Naive thymus-derived CD4-positive, alpha-beta T cell (primary cell): ENCODE measurements around the gene C2orf15. TPM values are rescaled to one million over a fixed set of nuclear protein-coding genes. Genes with fewer than 3 reads are reported as not detected.

Experiments used
- ATAC-seq: fragments of 150-1000 bp; cut with Tn5 transposase; 2 replicates; pipeline ENCODE4 v1.10.0; 2021; ENCODE audit warnings: mild to moderate bottlenecking, moderate library complexity
- CTCF ChIA-PET: fragments of 350-600 bp; sonication (Branson Sonifier 250); formaldehyde crosslinking; loops from one replicate; lab custom pipeline; 2021; ENCODE audit warnings: antibody characterized with exemption; lab: Charles Lee
- POLR2A ChIA-PET: fragments of 350-600 bp; sonication (Branson Sonifier 250); formaldehyde crosslinking; loops from one replicate; lab custom pipeline; 2021; ENCODE audit warnings: antibody characterized with exemption, inconsistent platforms; lab: Charles Lee
- DNase-seq, 9 donors: peaks; one replicate each; pipeline versions ENCODE4 v3.0.0 to v3.0.0-alpha.2; 2020 to 2022; ENCODE audit warnings: mixed read lengths in 1 of 9
- H3K27ac ChIP-seq: one replicate; pipeline ENCODE4 v1.7.0; 2013; ENCODE audit warnings: mild to moderate bottlenecking, low read depth, low read length, moderate library complexity
- H3K27me3 ChIP-seq, 2 donors: one replicate each; pipeline ENCODE4 v1.7.0; 2013; ENCODE audit warnings: low read length in 2 of 2, mild to moderate bottlenecking in 2 of 2, moderate library complexity in 2 of 2; ENCODE audit not compliant: control insufficient read depth in 2 of 2, insufficient read depth in 2 of 2
- H3K36me3 ChIP-seq, 3 experiments: 1 replicate in 2 of 3; 2 replicates in 1 of 3; pipeline ENCODE4 v1.7.0; 2013; ENCODE audit warnings: low read length in 3 of 3, mild to moderate bottlenecking in 3 of 3, moderate library complexity in 1 of 3; ENCODE audit not compliant: insufficient read depth in 3 of 3, control insufficient read depth in 2 of 3
- H3K4me1 ChIP-seq, 2 donors: one replicate each; pipeline ENCODE4 v1.7.0; 2013; ENCODE audit warnings: low read length in 2 of 2, mild to moderate bottlenecking in 2 of 2, moderate library complexity in 1 of 2; ENCODE audit not compliant: control insufficient read depth in 2 of 2, insufficient read depth in 2 of 2
- H3K4me3 ChIP-seq: 2 replicates; pipeline ENCODE4 v1.7.0; 2013; ENCODE audit warnings: mild to moderate bottlenecking, low read length
- H3K9me3 ChIP-seq, 3 experiments: 1 replicate in 2 of 3; 2 replicates in 1 of 3; pipeline ENCODE4 v1.7.0; 2013; ENCODE audit warnings: low read length in 3 of 3; ENCODE audit not compliant: control insufficient read depth in 2 of 3
- H3K27ac Mint-ChIP-seq, 9 donors: one replicate each; pipeline ENCODE4 v1.8.0; 2020 to 2022; ENCODE audit warnings: mixed read lengths in 9 of 9, mild to moderate bottlenecking in 8 of 9, moderate library complexity in 5 of 9, inconsistent platforms in 2 of 9
- H3K27me3 Mint-ChIP-seq, 5 donors: one replicate each; pipeline ENCODE4 v1.8.0; 2021 to 2022; ENCODE audit warnings: mixed read lengths in 5 of 5, mild to moderate bottlenecking in 1 of 5
- H3K36me3 Mint-ChIP-seq, 5 donors: one replicate each; pipeline ENCODE4 v1.8.0; 2020 to 2022; ENCODE audit warnings: mixed read lengths in 5 of 5, mild to moderate bottlenecking in 3 of 5, inconsistent platforms in 1 of 5
- H3K4me1 Mint-ChIP-seq, 7 donors: one replicate each; pipeline ENCODE4 v1.8.0; 2020 to 2022; ENCODE audit warnings: mixed read lengths in 7 of 7, mild to moderate bottlenecking in 3 of 7, inconsistent platforms in 1 of 7
- H3K4me3 Mint-ChIP-seq, 10 donors: one replicate each; pipeline ENCODE4 v1.8.0; 2020 to 2022; ENCODE audit warnings: mild to moderate bottlenecking in 10 of 10, mixed read lengths in 10 of 10, moderate library complexity in 6 of 10, inconsistent platforms in 2 of 10
- H3K9me3 Mint-ChIP-seq, 11 donors: one replicate each; pipeline ENCODE4 v1.8.0; 2020 to 2022; ENCODE audit warnings: mixed read lengths in 11 of 11, mild to moderate bottlenecking in 4 of 11, inconsistent platforms in 1 of 11, moderate library complexity in 1 of 11
- intact Hi-C, 2 donors: fragments of 100-400 bp; cut with micrococcal nuclease; formaldehyde crosslinking; loops; one replicate each; pipeline ENCODE4 v1.15.1; 2023
- polyA plus RNA-seq, 2 donors: library from polyadenylated mRNA; unstranded; fragments of 300-500 nt; fragmentation: Illumina TruSeq; gene quantifications; one replicate each; pipeline ENCODE4 v1.2.3, GENCODE V29; 2021
- total RNA-seq, 6 experiments: library from RNA in 5 of 6; stranded (reverse) in 5 of 6; gene quantifications; 1 replicate in 5 of 6; 2 replicates in 1 of 6; pipeline ENCODE4 v1.2.3 and lab custom pipeline; 2021 to 2026

The C2orf15 gene
- 1 to 10 TPM in 4 of 5 experiments, under 1 TPM in 1; 0.48 to 3.8 (median 3.1) TPM for total RNA-seq
- polyA plus RNA-seq: 1 to 10 TPM; 7.2 to 7.8 TPM
- 2.4 reads per million, percentile 12 among the genes with 10 or more reads in this experiment for total RNA-seq (lab: John Stamatoyannopoulos, UW)

GRCh38 chr2:99141110-99142108, at the start of gene C2orf15:
Gene C2orf15, plus strand, starts transcription at chr2:99141707. Its CDS starts 8,852 bp downstream, at chr2:99150559.
- Histone ChIP-seq H3K27ac (peak within 1 kb of the TSS; percentile 82), H3K36me3 (no peaks in the 10 kb centered on the region), H3K4me3 (peak within 1 kb of the TSS; percentile 97), H3K9me3 (no peaks in the 10 kb centered on the region), H3K4me1 (peaks cover 13% of the 10 kb centered on the region in 2 donors), H3K27me3 (no peaks in the 10 kb centered on the region)
- peaks cover 0 to 31% (median 25%) of the 10 kb centered on the region in 7 donors for H3K4me1 Mint-ChIP-seq
- H3K27ac Mint-ChIP-seq: peak within 1 kb of the TSS; percentile 92 to 99 (median 98)
- DNase-seq: peak; percentile 89 to 98 (median 96)
- H3K9me3 Mint-ChIP-seq: peaks cover 0 to 24% (median 6%) of the 10 kb centered on the region in 11 donors
- CTCF ChIA-PET: interaction anchor here (0.5 to 0.6 kb wide), 2 partner anchors 14 to 305 kb away, joined by 3 to 4 read pairs; no protein-coding TSS in a partner anchor
- intact Hi-C loops: loop anchor here (1.0 to 10.0 kb wide), 11 partner anchors 13 to 1145 kb away; partner anchors contain the start of genes LIPT1 (in 2 of the 2), MITD1 (in 2 of the 2), MRPL30 (in 2 of the 2) and TSGA10 (in 2 of the 2)
- H3K27me3 Mint-ChIP-seq: peaks cover 0 to 41% (median 0%) of the 10 kb centered on the region in 5 donors
- POLR2A ChIA-PET: interaction anchor here (0.6 to 4.7 kb wide), 19 partner anchors 12 to 1151 kb away, joined by 3 to 101 read pairs (median 4); partner anchors contain the start of genes EIF5B, LIPT1, MITD1 and MRPL30
- peaks cover 0 to 25% (median 13%) of the 10 kb centered on the region in 5 donors for H3K36me3 Mint-ChIP-seq
- H3K4me3 Mint-ChIP-seq: peak within 1 kb of the TSS; percentile 90 to 99 (median 97)
- ATAC-seq: peak; percentile 95

DNA sequence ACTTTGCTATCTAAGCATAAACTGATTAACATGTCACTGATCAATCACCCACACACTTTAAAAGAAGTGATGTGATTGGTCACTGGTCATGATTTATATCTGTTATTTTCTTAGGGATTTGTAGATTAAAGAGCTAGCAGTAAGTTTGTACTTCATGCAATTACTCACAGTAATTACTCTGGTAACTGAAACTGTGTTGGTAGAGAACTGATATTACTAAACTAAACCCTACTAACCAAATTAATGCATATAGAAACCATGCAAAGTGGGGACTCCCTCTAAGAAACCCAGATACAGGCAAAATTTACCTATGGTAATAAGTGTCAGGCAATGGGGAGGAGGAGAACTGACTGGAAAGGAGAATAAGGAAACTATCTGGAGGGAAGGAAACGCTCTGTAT, 44.8 kb upstream of the C2orf15 start:
- H3K27ac Mint-ChIP-seq: no peak overlapping the region

GRCh38 chr2:99101697-99102096, 39.8 kb upstream of the C2orf15 start:
- Mint-ChIP-seq H3K36me3 (peaks cover 0 to 9% (median 0%) of the 10 kb centered on the region in 5 donors), H3K9me3 (no peaks in the 10 kb centered on the region), H3K4me1 (peaks cover 0 to 9% (median 8%) of the 10 kb centered on the region in 7 donors), H3K4me3 (no peak overlapping the region), H3K27ac (peak overlapping the region in 7 of 9 donors; percentile 5 to 63 (median 38)), H3K27me3 (no peaks in the 10 kb centered on the region)
- ChIA-PET POLR2A (no interaction called here), CTCF (no interaction called here)
- ATAC-seq (no peak), DNase-seq (no peak)
- H3K36me3 ChIP-seq: no peaks in the 10 kb centered on the region
- H3K27me3 ChIP-seq: no peaks in the 10 kb centered on the region
- no peaks in the 10 kb centered on the region for H3K4me1 ChIP-seq
- H3K4me3 ChIP-seq: no peak overlapping the region
- no peaks in the 10 kb centered on the region for H3K9me3 ChIP-seq
- no peak overlapping the region for H3K27ac ChIP-seq
- intact Hi-C loops: loop anchor here in 1 of 2 donors (5.0 kb wide), 1 partner anchor 41 kb away; the partner anchor contains the start of gene C2orf15

More for the DNA sequence above, 44.8 kb upstream of the C2orf15 start:
- intact Hi-C loops: no loop called here
- Histone ChIP-seq H3K27me3 (no peaks in the 10 kb centered on the region), H3K4me3 (no peak overlapping the region), H3K4me1 (no peaks in the 10 kb centered on the region), H3K27ac (no peak overlapping the region), H3K36me3 (no peaks in the 10 kb centered on the region), H3K9me3 (no peaks in the 10 kb centered on the region)
- peaks cover 0 to 6% (median 6%) of the 10 kb centered on the region in 7 donors for H3K4me1 Mint-ChIP-seq
- CTCF ChIA-PET: no interaction called here
- POLR2A ChIA-PET: no interaction called here
- no peak overlapping the region for H3K4me3 Mint-ChIP-seq
- H3K9me3 Mint-ChIP-seq: peaks cover 0 to 18% (median 2%) of the 10 kb centered on the region in 11 donors
- ATAC-seq (no peak), DNase-seq (no peak)
- H3K27me3 Mint-ChIP-seq: peaks cover 0 to 8% (median 0%) of the 10 kb centered on the region in 5 donors
- H3K36me3 Mint-ChIP-seq: peaks cover 0 to 9% (median 6%) of the 10 kb centered on the region in 5 donors

- no peak for DNase-seq
- CTCF ChIA-PET: no interaction called here
- H3K27me3 Mint-ChIP-seq: no peaks in the 10 kb centered on the region
- Histone ChIP-seq H3K4me3 (no peak overlapping the region), H3K27me3 (no peaks in the 10 kb centered on the region), H3K27ac (no peak overlapping the region), H3K4me1 (no peaks in the 10 kb centered on the region), H3K9me3 (no peaks in the 10 kb centered on the region), H3K36me3 (no peaks in the 10 kb centered on the region)
- POLR2A ChIA-PET: no interaction called here
- H3K36me3 Mint-ChIP-seq: peaks cover 0 to 9% (median 0%) of the 10 kb centered on the region in 5 donors
- intact Hi-C loops: loop anchor here in 1 of 2 donors (5.0 kb wide), 1 partner anchor 38 kb away; the partner anchor contains the start of gene C2orf15
- H3K4me3 Mint-ChIP-seq: no peak overlapping the region
- no peak overlapping the region for H3K27ac Mint-ChIP-seq
- no peaks in the 10 kb centered on the region for H3K9me3 Mint-ChIP-seq
- ATAC-seq: no peak
- peaks cover 0 to 9% (median 8%) of the 10 kb centered on the region in 7 donors for H3K4me1 Mint-ChIP-seq
These were observed 37.5 kb upstream of the C2orf15 start for GRCh38 chr2:99104006-99104405.

DNA sequence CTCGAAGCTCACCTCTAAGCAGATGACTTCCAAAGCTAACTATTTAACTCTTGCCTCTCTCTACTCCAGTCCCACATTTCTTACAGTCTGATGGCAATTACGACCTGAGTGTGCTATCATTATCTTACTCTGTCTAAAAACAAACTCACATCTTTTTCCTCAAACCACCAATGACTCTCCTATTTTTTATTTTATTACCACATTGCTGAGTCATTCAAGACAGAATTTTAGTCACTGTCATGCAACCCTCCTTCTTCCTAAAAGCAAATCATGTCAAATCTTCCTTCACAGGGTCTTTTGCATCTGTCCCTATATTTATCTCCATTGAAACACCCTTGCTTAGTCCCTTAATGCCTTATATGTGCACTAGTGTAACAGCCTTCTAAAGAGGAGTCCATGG, 34.6 kb upstream of the C2orf15 start:
- ATAC-seq: no peak
- ChIA-PET POLR2A (no interaction called here), CTCF (no interaction called here)
- no peaks in the 10 kb centered on the region for H3K9me3 ChIP-seq
- no peaks in the 10 kb centered on the region for H3K36me3 ChIP-seq
- Mint-ChIP-seq H3K4me1 (peaks cover 0 to 3% (median under 1%) of the 10 kb centered on the region in 7 donors), H3K27me3 (peaks cover 0 to 2% (median 0%) of the 10 kb centered on the region in 5 donors), H3K36me3 (peaks cover 0 to 13% (median 0%) of the 10 kb centered on the region in 5 donors), H3K27ac (no peak overlapping the region), H3K4me3 (no peak overlapping the region), H3K9me3 (no peaks in the 10 kb centered on the region)
- H3K4me1 ChIP-seq: no peaks in the 10 kb centered on the region
- no peak overlapping the region for H3K4me3 ChIP-seq
- no peaks in the 10 kb centered on the region for H3K27me3 ChIP-seq
- no peak overlapping the region for H3K27ac ChIP-seq
- intact Hi-C loops: no loop called here
- no peak for DNase-seq

- ChIA-PET POLR2A (no interaction called here), CTCF (no interaction called here)
- H3K27ac ChIP-seq: no peak overlapping the region
- DNase-seq (no peak), ATAC-seq (no peak)
- no peaks in the 10 kb centered on the region for H3K27me3 ChIP-seq
- no peak overlapping the region for H3K27ac Mint-ChIP-seq
- H3K9me3 Mint-ChIP-seq: no peaks in the 10 kb centered on the region
- H3K4me3 Mint-ChIP-seq: no peak overlapping the region
- peaks cover 0 to 8% (median 0%) of the 10 kb centered on the region in 5 donors for H3K36me3 Mint-ChIP-seq
- H3K27me3 Mint-ChIP-seq: peaks cover 0 to 2% (median 0%) of the 10 kb centered on the region in 5 donors
- H3K9me3 ChIP-seq: no peaks in the 10 kb centered on the region
- H3K36me3 ChIP-seq: no peaks in the 10 kb centered on the region
- intact Hi-C loops: no loop called here
- no peak overlapping the region for H3K4me3 ChIP-seq
- no peaks in the 10 kb centered on the region for H3K4me1 ChIP-seq
- H3K4me1 Mint-ChIP-seq: no peaks in the 10 kb centered on the region
These were observed 30.3 kb upstream of the C2orf15 start for GRCh38 chr2:99111236-99111635.
